NCI-H2196 treated with DMSO at 0.1 percent for 48 hours (cell line): Measurements from ENCODE around the gene ACAD8.

Experiments used
- DNase-seq: peaks from one replicate; lab custom pipeline; 2025; ENCODE audit not compliant: unreplicated experiment; lab: John Stamatoyannopoulos, UW

The ACAD8 gene

GRCh38 chr11:134253188-134253993 is at the start of gene ACAD8, which contains the start of gene THYN1:
Gene ACAD8 (plus strand): TSS chr11:134253568. CDS start chr11:134253601, 33 bp downstream.
Gene THYN1 (minus strand): TSS chr11:134253352. CDS start chr11:134252882, 470 bp downstream.
- DNase-seq: peak; percentile 88

GRCh38 chr11:134205729-134206128 is 47.6 kb upstream of the ACAD8 start:
- no peak for DNase-seq

- no peak for DNase-seq
These were observed 47.2 kb upstream of the ACAD8 start for GRCh38 chr11:134206185-134206584.

GRCh38 chr11:134207538-134208239 is 45.7 kb upstream of the ACAD8 start:
- no peak for DNase-seq

GRCh38 chr11:134215836-134216235 is 37.5 kb upstream of the ACAD8 start:
- DNase-seq: no peak

GRCh38 chr11:134216816-134217215 is 36.6 kb upstream of the ACAD8 start:
- DNase-seq: no peak

GRCh38 chr11:134223121-134223520 is 30.2 kb upstream of the ACAD8 start:
- no peak for DNase-seq

- DNase-seq: peak; percentile 92
These were observed 29.3 kb upstream of the ACAD8 start, which contains the start of the genes NCAPD3 and VPS26B for GRCh38 chr11:134223836-134224709. Gene NCAPD3 (minus strand): TSS chr11:134223967. CDS start chr11:134223926, 41 bp downstream. Gene VPS26B (plus strand): TSS chr11:134224671. CDS start chr11:134225123, 452 bp downstream.

GRCh38 chr11:134224710-134225664 is 28.4 kb upstream of the ACAD8 start:
- no peak for DNase-seq

GRCh38 chr11:134226806-134227325 is 26.5 kb upstream of the ACAD8 start:
- no peak for DNase-seq

GRCh38 chr11:134228625-134229024 is 24.7 kb upstream of the ACAD8 start:
- DNase-seq: no peak

- no peak for DNase-seq
These were observed 24.1 kb upstream of the ACAD8 start for GRCh38 chr11:134229126-134229790.

GRCh38 chr11:134230339-134230738 is 23.0 kb upstream of the ACAD8 start:
- DNase-seq: no peak

- no peak for DNase-seq
These were observed 21.3 kb upstream of the ACAD8 start for GRCh38 chr11:134231958-134232659.

GRCh38 chr11:134233729-134234179 is 19.6 kb upstream of the ACAD8 start:
- DNase-seq: no peak

- DNase-seq: no peak
These were observed 18.0 kb upstream of the ACAD8 start for GRCh38 chr11:134235399-134235798.

GRCh38 chr11:134236834-134237556 is 16.4 kb upstream of the ACAD8 start:
- no peak for DNase-seq

GRCh38 chr11:134237557-134237922 is 15.8 kb upstream of the ACAD8 start:
- DNase-seq: no peak
